SU-DHL-6 (cell line): ENCODE data around the gene UNC13B.

Experiments used
- H2AFZ ChIP-seq: fragments of 200-600 bp; sonication (generic); 2 replicates; pipeline ENCODE4 v1.6.1; 2014; ENCODE audit warnings: low read depth, mild to moderate bottlenecking, moderate library complexity, mixed read lengths, antibody characterized with exemption, low read length; ENCODE audit not compliant: severe bottlenecking
- H3F3A ChIP-seq: fragments of 200-600 bp; shearing (Covaris generic); 2 replicates; pipeline ENCODE4 v1.6.0; 2016; ENCODE audit warnings: antibody characterized with exemption, mild to moderate bottlenecking; ENCODE audit not compliant: insufficient read depth
- H3K27ac ChIP-seq: fragments of 200-600 bp; sonication (generic); 2 replicates; pipeline ENCODE4 v1.5.1; 2016; ENCODE audit warnings: low read depth, mild to moderate bottlenecking, low read length, moderate library complexity, mixed read lengths
- H3K27me3 ChIP-seq: fragments of 200-600 bp; sonication (generic), shearing (Covaris generic); 2 replicates; pipeline ENCODE4 v1.6.0; 2014; ENCODE audit warnings: mild to moderate bottlenecking, low read length
- H3K36me3 ChIP-seq: fragments of 200-600 bp; sonication (generic); 2 replicates; pipeline ENCODE4 v1.6.1; 2014; ENCODE audit warnings: mild to moderate bottlenecking, low read length, mixed read lengths
- H3K4me2 ChIP-seq: fragments of 300-600, 200-600 bp; shearing (Covaris generic), sonication (generic); 2 replicates; pipeline ENCODE4 v1.6.0; 2014; ENCODE audit warnings: low read length, low read depth, mild to moderate bottlenecking; ENCODE audit not compliant: poor library complexity, severe bottlenecking
- H3K4me3 ChIP-seq: fragments of 200-600 bp; sonication (generic); 2 replicates; pipeline ENCODE4 v1.5.1; 2014; ENCODE audit warnings: antibody characterized with exemption, low read length, mild to moderate bottlenecking, mixed read lengths; ENCODE audit not compliant: insufficient read depth, poor library complexity, severe bottlenecking
- H3K79me2 ChIP-seq: fragments of 200-600 bp; sonication (generic); 2 replicates; pipeline ENCODE4 v1.6.1; 2014; ENCODE audit warnings: mild to moderate bottlenecking, low read length, moderate library complexity; ENCODE audit not compliant: insufficient read depth
- H3K9ac ChIP-seq: fragments of 200-600 bp; sonication (generic); 2 replicates; pipeline ENCODE4 v1.7.0; 2014; ENCODE audit warnings: mild to moderate bottlenecking, low read length
- H3K9me2 ChIP-seq: fragments of 200-600 bp; sonication (generic); replicated peaks from 2 replicates; pipeline ENCODE4 v1.6.1; 2014; ENCODE audit warnings: low read length; ENCODE audit not compliant: insufficient read depth
- H3K9me3 ChIP-seq: fragments of 200-600 bp; sonication (generic); 2 replicates; pipeline ENCODE4 v1.6.1; 2014; ENCODE audit warnings: low read length, mixed read lengths; ENCODE audit not compliant: insufficient read depth
- H4K20me1 ChIP-seq: fragments of 200-600 bp; sonication (generic); 2 replicates; pipeline ENCODE4 v1.6.1; 2014; ENCODE audit warnings: low read depth, mild to moderate bottlenecking, antibody characterized with exemption, low read length, moderate library complexity, mixed read lengths
- EZH2phosphoT487 ChIP-seq: fragments of 200-600 bp; sonication (generic), shearing (Covaris generic); conservative IDR thresholded peaks from 2 replicates; pipeline ENCODE4 v1.6.1; 2018; ENCODE audit warnings: mild to moderate bottlenecking, antibody characterized with exemption, low read length, moderate library complexity, mixed read lengths
- TF ChIP-seq, protein P1 (sequence below): fragments of 200-600 bp; sonication (generic); IDR thresholded peaks from one replicate; pipeline ENCODE4 v1.5.1; 2017; ENCODE audit warnings: antibody characterized with exemption, mild to moderate bottlenecking, low read length, moderate library complexity; ENCODE audit not compliant: insufficient read depth, poor library complexity, severe bottlenecking

UNC13B gene

GRCh38 chr9:35295369-35296036 is 133.7 kb downstream of the UNC13B start:
- H4K20me1 ChIP-seq: no peaks in the 10 kb centered on the region
- H3K9me3 ChIP-seq: no peaks in the 10 kb centered on the region
- no peaks in the 10 kb centered on the region for H3K27me3 ChIP-seq
- H3K4me2 ChIP-seq: no peak overlapping the region
- H3K4me3 ChIP-seq: no peak overlapping the region
- H3F3A ChIP-seq: no peaks in the 10 kb centered on the region
- no peak overlapping the region for H2AFZ ChIP-seq
- H3K9me2 ChIP-seq: no peaks in the 10 kb centered on the region
- H3K9ac ChIP-seq: no peak overlapping the region
- H3K79me2 ChIP-seq: no peaks in the 10 kb centered on the region
- H3K36me3 ChIP-seq: no peaks in the 10 kb centered on the region
- TF ChIP-seq EZH2phosphoT487: no peak
- TF ChIP-seq, protein P1, sequence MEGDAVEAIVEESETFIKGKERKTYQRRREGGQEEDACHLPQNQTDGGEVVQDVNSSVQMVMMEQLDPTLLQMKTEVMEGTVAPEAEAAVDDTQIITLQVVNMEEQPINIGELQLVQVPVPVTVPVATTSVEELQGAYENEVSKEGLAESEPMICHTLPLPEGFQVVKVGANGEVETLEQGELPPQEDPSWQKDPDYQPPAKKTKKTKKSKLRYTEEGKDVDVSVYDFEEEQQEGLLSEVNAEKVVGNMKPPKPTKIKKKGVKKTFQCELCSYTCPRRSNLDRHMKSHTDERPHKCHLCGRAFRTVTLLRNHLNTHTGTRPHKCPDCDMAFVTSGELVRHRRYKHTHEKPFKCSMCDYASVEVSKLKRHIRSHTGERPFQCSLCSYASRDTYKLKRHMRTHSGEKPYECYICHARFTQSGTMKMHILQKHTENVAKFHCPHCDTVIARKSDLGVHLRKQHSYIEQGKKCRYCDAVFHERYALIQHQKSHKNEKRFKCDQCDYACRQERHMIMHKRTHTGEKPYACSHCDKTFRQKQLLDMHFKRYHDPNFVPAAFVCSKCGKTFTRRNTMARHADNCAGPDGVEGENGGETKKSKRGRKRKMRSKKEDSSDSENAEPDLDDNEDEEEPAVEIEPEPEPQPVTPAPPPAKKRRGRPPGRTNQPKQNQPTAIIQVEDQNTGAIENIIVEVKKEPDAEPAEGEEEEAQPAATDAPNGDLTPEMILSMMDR: no peak
- no peak overlapping the region for H3K27ac ChIP-seq

GRCh38 chr9:35303567-35303966 is 141.8 kb downstream of the UNC13B start:
- Histone ChIP-seq H3K79me2 (no peaks in the 10 kb centered on the region), H3K36me3 (no peaks in the 10 kb centered on the region), H3K9ac (no peak overlapping the region), H2AFZ (no peak overlapping the region), H4K20me1 (no peaks in the 10 kb centered on the region), H3K27me3 (no peaks in the 10 kb centered on the region), H3K4me3 (no peak overlapping the region), H3F3A (no peaks in the 10 kb centered on the region), H3K9me3 (no peaks in the 10 kb centered on the region), H3K9me2 (no peaks in the 10 kb centered on the region), H3K27ac (no peak overlapping the region), H3K4me2 (no peak overlapping the region)
- TF ChIP-seq EZH2phosphoT487: no peak
- TF ChIP-seq, protein P1: no peak

DNA sequence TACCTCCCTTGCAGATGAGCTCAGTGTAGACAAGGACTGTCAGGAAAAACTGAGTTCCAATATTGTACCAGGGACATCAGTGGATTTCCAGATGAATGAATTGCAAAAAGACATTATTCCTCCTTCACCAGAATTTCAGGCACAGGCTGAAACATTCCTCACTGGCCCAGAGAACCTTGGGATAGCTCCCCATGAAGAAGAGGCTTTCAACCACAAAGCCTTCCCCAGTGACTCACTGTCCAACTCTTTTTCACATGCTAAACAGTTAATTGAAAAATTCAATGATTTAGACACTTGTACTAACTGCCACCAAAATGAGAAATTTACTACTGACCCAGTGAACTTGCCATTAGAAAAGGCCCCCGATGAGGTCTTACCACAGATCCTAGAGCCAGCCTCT is 144.5 kb downstream of the UNC13B start:
- Histone ChIP-seq H3K27ac (no peak overlapping the region), H3K9ac (no peak overlapping the region), H3K27me3 (no peaks in the 10 kb centered on the region), H3K36me3 (no peaks in the 10 kb centered on the region), H3K4me2 (no peak overlapping the region), H3K9me2 (no peaks in the 10 kb centered on the region), H3K9me3 (no peaks in the 10 kb centered on the region), H3K4me3 (no peak overlapping the region), H3K79me2 (no peaks in the 10 kb centered on the region), H4K20me1 (no peaks in the 10 kb centered on the region), H2AFZ (no peak overlapping the region), H3F3A (no peaks in the 10 kb centered on the region)
- TF ChIP-seq, protein P1: no peak
- TF ChIP-seq EZH2phosphoT487: no peak
